HCT116 (cell line): ENCODE measurements around the gene SLC8A1.

Source experiments
- EZH2 ChIP-seq: fragments of 200-600 bp; sonication (generic); IDR thresholded peaks from 2 replicates; pipeline ENCODE4 v1.6.1; 2017; ENCODE audit warnings: antibody characterized with exemption, mixed run types
- FOSL1 ChIP-seq: IDR thresholded peaks from 2 replicates; pipeline ENCODE4 v1.6.1; 2012; ENCODE audit warnings: low read depth
- POLR2A ChIP-seq: IDR thresholded peaks from 2 replicates; pipeline ENCODE4 v1.7.0; 2011; ENCODE audit warnings: borderline replicate concordance; ENCODE audit not compliant: insufficient read depth, insufficient read length; ENCODE audit errors: extremely low read depth
- REST ChIP-seq: IDR thresholded peaks from 2 replicates; pipeline ENCODE4 v1.6.1; 2012; ENCODE audit warnings: low read depth
- TF ChIP-seq, protein P1 (sequence below), 3 experiments: fragments of 200-600 bp in 1 of 3; sonication (generic) in 1 of 3; IDR thresholded peaks in 2 of 3; conservative IDR thresholded peaks in 1 of 3; 2 replicates each; pipeline ENCODE4 v1.5.1; 2012 to 2017; ENCODE audit warnings: low read depth in 2 of 3, low read length in 2 of 3, antibody characterized with exemption in 1 of 3, borderline replicate concordance in 1 of 3, control low read depth in 1 of 3, mild to moderate bottlenecking in 1 of 3, mixed read lengths in 1 of 3, mixed run types in 1 of 3, moderate library complexity in 1 of 3; ENCODE audit not compliant: insufficient read depth in 1 of 3

DNA sequence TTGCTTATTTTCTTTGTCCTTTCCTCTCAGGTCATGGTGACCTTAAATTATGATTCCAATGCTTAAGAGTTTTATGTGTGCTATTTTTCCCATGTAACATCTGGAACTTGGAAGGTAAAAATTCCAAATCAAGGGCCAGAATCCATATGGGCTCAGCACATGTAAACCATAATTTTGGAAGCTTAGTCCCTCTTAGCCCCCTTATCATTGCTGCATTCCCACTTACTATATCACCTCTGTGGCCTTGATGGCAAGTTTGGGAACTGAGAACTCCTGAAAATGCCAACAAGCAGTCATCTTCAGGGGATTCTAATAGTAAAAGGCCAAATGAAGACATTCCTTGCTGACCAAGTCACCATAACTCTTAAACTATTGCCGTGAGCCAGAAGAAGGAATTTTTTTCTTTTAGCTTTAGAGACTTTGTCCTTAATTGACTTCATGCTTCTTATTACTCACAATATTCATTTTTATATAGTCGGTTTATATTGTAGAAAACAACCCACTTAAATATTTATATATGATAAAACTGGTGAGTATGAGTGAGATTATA, 251.4 kb downstream of the SLC8A1 start:
- TF ChIP-seq, protein P1, sequence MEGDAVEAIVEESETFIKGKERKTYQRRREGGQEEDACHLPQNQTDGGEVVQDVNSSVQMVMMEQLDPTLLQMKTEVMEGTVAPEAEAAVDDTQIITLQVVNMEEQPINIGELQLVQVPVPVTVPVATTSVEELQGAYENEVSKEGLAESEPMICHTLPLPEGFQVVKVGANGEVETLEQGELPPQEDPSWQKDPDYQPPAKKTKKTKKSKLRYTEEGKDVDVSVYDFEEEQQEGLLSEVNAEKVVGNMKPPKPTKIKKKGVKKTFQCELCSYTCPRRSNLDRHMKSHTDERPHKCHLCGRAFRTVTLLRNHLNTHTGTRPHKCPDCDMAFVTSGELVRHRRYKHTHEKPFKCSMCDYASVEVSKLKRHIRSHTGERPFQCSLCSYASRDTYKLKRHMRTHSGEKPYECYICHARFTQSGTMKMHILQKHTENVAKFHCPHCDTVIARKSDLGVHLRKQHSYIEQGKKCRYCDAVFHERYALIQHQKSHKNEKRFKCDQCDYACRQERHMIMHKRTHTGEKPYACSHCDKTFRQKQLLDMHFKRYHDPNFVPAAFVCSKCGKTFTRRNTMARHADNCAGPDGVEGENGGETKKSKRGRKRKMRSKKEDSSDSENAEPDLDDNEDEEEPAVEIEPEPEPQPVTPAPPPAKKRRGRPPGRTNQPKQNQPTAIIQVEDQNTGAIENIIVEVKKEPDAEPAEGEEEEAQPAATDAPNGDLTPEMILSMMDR (IDR thresholded peaks at IDR 0.05 in 2 of 3, conservative IDR thresholded peaks at IDR 0.05 in 1 of 3; ENCODE audit: borderline replicate concordance in 1 of 3, insufficient read depth in 1 of 3, low read depth in 2 of 3, low read length in 2 of 3) = no peak
- TF ChIP-seq REST (no peak), FOSL1 (no peak), POLR2A (no peak), EZH2 (no peak)
